Right lobe of liver (tissue), 6 donors: ENCODE results near the gene DUSP15. TPM values are rescaled to one million over a fixed set of nuclear protein-coding genes. Genes with fewer than 3 reads are reported as not detected.

Experiments
- ATAC-seq, 4 donors: fragments of 200-7000 bp; cut with Tn5 transposase; one replicate each; pipeline ENCODE4 v1.9.1; 2020; ENCODE audit warnings: mild to moderate bottlenecking in 4 of 4, moderate library complexity in 4 of 4
- DNase-seq, 3 donors: peaks; one replicate each; pipeline ENCODE4 v3.0.0-alpha.2; 2020
- H3K27ac ChIP-seq, 3 donors: fragments of 200-600 bp; one replicate each; pipeline ENCODE4 v1.8.0; 2022
- H3K27me3 ChIP-seq, 2 donors: fragments of 200-600 bp; one replicate each; pipeline ENCODE4 v1.8.0; 2022
- H3K36me3 ChIP-seq, 4 donors: fragments of 200-600 bp; sonication (generic) in 1 of 4; one replicate each; pipeline versions ENCODE4 v1.5.1 to v1.8.0; 2017 to 2022; ENCODE audit warnings: control low read depth in 1 of 4
- H3K4me1 ChIP-seq, 4 donors: fragments of 200-600 bp; sonication (generic) in 1 of 4; one replicate each; pipeline versions ENCODE4 v1.5.1 to v1.8.0; 2017 to 2022; ENCODE audit warnings: control low read depth in 1 of 4
- H3K4me3 ChIP-seq, 3 donors: fragments of 200-600 bp; one replicate each; pipeline ENCODE4 v1.8.0; 2022
- H3K9me3 ChIP-seq, 4 donors: fragments of 200-600 bp; sonication (generic) in 1 of 4; one replicate each; pipeline versions ENCODE4 v1.5.1 to v1.8.0; 2017 to 2022; ENCODE audit warnings: control low read depth in 1 of 4
- CTCF ChIP-seq, 4 donors: fragments of 200-600 bp in 3 of 4; fragments of 450-650 bp in 1 of 4; IDR thresholded peaks; one replicate each; pipeline versions ENCODE4 v1.5.1 to v1.8.0; 2016 to 2022; ENCODE audit warnings: antibody characterized with exemption in 4 of 4, mild to moderate bottlenecking in 2 of 4
- POLR2A ChIP-seq: fragments of 450-650 bp; IDR thresholded peaks from one replicate; pipeline ENCODE4 v1.6.1; 2017; ENCODE audit warnings: antibody characterized with exemption, mild to moderate bottlenecking
- WGBS: methylation state at CpG from one replicate; pipeline ENCODE4 v1.1.6; 2018; ENCODE audit warnings: low coverage, low lambda C conversion rate; ENCODE audit not compliant: insufficient coverage; ENCODE audit errors: missing lambda C conversion rate; 5-methylcytosine and 5-hydroxymethylcytosine counted together
- intact Hi-C, 2 donors: fragments of 100-400 bp; cut with DNase I; formaldehyde crosslinking; loops; one replicate each; pipeline versions ENCODE4 v1.11.2 to v1.14.1; 2022
- small RNA-seq, 2 experiments: library from RNA; depleted of rRNA; stranded (forward); fragments of <200 nt; gene quantifications; one replicate each; pipeline ENCODE3, GENCODE V24; 2016
- total RNA-seq, 6 experiments: library from RNA; depleted of rRNA in 2 of 6; stranded (reverse); fragments of >200 nt in 2 of 6; fragmentation: NEBNext Ultra II Directional in 3 of 6; extraction: Animal tissue kit (Norgen Biotek cat#: 25700) in 3 of 6; gene quantifications; one replicate each; pipeline versions ENCODE4 v1.1.0 to v1.2.4, GENCODE V29; 2016 to 2023
- donor health status: DM: no; HTN: yes; CAD: no.
- donor health status: DM: no; HTN: no; CAD: no.
- donor health status: DM: no; HTN: no; CAD: no.
- donor health status: DM: no; HTN: yes; CAD: no.
- donor health status: DM: no; HTN: yes; CAD: no.

DUSP15 gene
- total RNA-seq, 6 experiments from 2014 or later = 0.22 to 1.1 (median 0.42) TPM; not detected in 3

GRCh38 chr20:31813611-31814010 is 56.7 kb downstream of the DUSP15 start:
- ATAC-seq = no peak
- intact Hi-C loops = no loop called here

GRCh38 chr20:31811796-31812728 is 58.3 kb downstream of the DUSP15 start:
- Histone ChIP-seq H3K4me3 (no peak overlapping the region), H3K9me3 (no peaks in the 10 kb centered on the region), H3K4me1 (no peaks in the 10 kb centered on the region), H3K27me3 (no peaks in the 10 kb centered on the region), H3K27ac (no peak overlapping the region), H3K36me3 (no peaks in the 10 kb centered on the region)
- intact Hi-C loops = no loop called here
- 67% methylated on average over 5 of the region's 15 CpGs for WGBS
- no peak for ATAC-seq
- TF ChIP-seq POLR2A (no peak), CTCF (IDR thresholded peaks at IDR 0.05) (no peak)
- no peak for DNase-seq

More at GRCh38 chr20:31813611-31814010, 56.7 kb downstream of the DUSP15 start:
- H3K4me1 ChIP-seq = no peaks in the 10 kb centered on the region
- H3K9me3 ChIP-seq = no peaks in the 10 kb centered on the region
- H3K27ac ChIP-seq = no peak overlapping the region
- DNase-seq = no peak
- H3K27me3 ChIP-seq = no peaks in the 10 kb centered on the region
- no peaks in the 10 kb centered on the region for H3K36me3 ChIP-seq
- no peak overlapping the region for H3K4me3 ChIP-seq
- TF ChIP-seq POLR2A (no peak), CTCF (IDR thresholded peaks at IDR 0.05) (no peak)

- Histone ChIP-seq H3K27ac (no peak overlapping the region), H3K4me3 (no peak overlapping the region), H3K4me1 (no peaks in the 10 kb centered on the region), H3K36me3 (no peaks in the 10 kb centered on the region), H3K9me3 (no peaks in the 10 kb centered on the region), H3K27me3 (no peaks in the 10 kb centered on the region)
- ATAC-seq (no peak), DNase-seq (no peak)
- TF ChIP-seq CTCF (IDR thresholded peaks at IDR 0.05) (no peak), POLR2A (no peak)
- WGBS = no CpG with 5 or more reads among the region's 4 CpGs
- intact Hi-C loops = no loop called here
Observed at GRCh38 chr20:31811198-31811597, 59.1 kb downstream of the DUSP15 start.

Small RNAs within 50 kb of the gene (small RNA-seq; reads per million reads assigned to genes)
- 0 to 0.13 reads per million in 2 experiments for gene RNU1-94P

Other genes starting within 250 kb of the DUSP15 start
- gene COX4I2, start 232.6 kb downstream of the DUSP15 start, total RNA-seq = not detected
- 10 to 100 TPM; 30.5 to 96.1 (median 63.4) TPM for gene BCL2L1, start 147.7 kb downstream of the DUSP15 start, total RNA-seq
- gene TPX2, start 131.2 kb downstream of the DUSP15 start, total RNA-seq = 1 to 10 TPM in 5 of 6 experiments, under 1 TPM in 1; 0.56 to 8.3 (median 2.8) TPM
- gene MYLK2, start 51.2 kb downstream of the DUSP15 start, total RNA-seq = not detected
- gene FOXS1, start 24.9 kb downstream of the DUSP15 start, total RNA-seq = under 1 TPM in 2 of 6 experiments, not detected in 4; 0.15 to 0.31 TPM
- not detected for gene TTLL9, start 107 bp upstream of the DUSP15 start, total RNA-seq
- 1 to 10 TPM; 4.5 to 6.6 (median 4.9) TPM for gene PDRG1, start 81.5 kb upstream of the DUSP15 start, total RNA-seq
- gene XKR7, start 97.6 kb upstream of the DUSP15 start, total RNA-seq = not detected
- gene CCM2L, start 139.9 kb upstream of the DUSP15 start, total RNA-seq = 1 to 10 TPM in 2 of 6 experiments, under 1 TPM in 4; 0.61 to 1.7 (median 0.89) TPM
- gene HCK, start 181.7 kb upstream of the DUSP15 start, total RNA-seq = 10 to 100 TPM in 1 of 6 experiments, 1 to 10 TPM in 5; 2.9 to 17.1 (median 5.6) TPM
- gene TM9SF4, start 239.2 kb upstream of the DUSP15 start, total RNA-seq = 10 to 100 TPM; 26.9 to 33.9 (median 30.5) TPM